Thyroid gland (tissue), 4 donors: ENCODE measurements around the gene ZNF385B. TPM values are rescaled to one million over a fixed set of nuclear protein-coding genes. Genes with fewer than 3 reads are reported as not detected.

ENCODE experiments used
- DNase-seq, 2 donors: peaks; one replicate each; pipeline ENCODE4 v3.0.0-alpha.2; 2019
- H3K27ac ChIP-seq, 3 donors: fragments of 200-600 bp; sonication (generic); 1 replicate in 2 of 3; 2 replicates in 1 of 3; pipeline ENCODE4 v1.5.1; 2016 to 2019; ENCODE audit warnings: mild to moderate bottlenecking in 1 of 3, moderate library complexity in 1 of 3
- H3K27me3 ChIP-seq: fragments of 200-600 bp; sonication (generic); one replicate; pipeline ENCODE4 v1.5.1; 2019
- H3K36me3 ChIP-seq, 2 donors: fragments of 200-600 bp; sonication (generic); one replicate each; pipeline ENCODE4 v1.5.1; 2016 to 2019
- H3K4me1 ChIP-seq, 2 donors: fragments of 200-600 bp; sonication (generic); one replicate each; pipeline ENCODE4 v1.5.1; 2017 to 2019
- H3K4me3 ChIP-seq, 3 donors: fragments of 200-600 bp; sonication (generic); replicated peaks in 1 of 3; 1 replicate in 2 of 3; 2 replicates in 1 of 3; pipeline ENCODE4 v1.5.1; 2016; ENCODE audit warnings: mild to moderate bottlenecking in 1 of 3
- H3K9me3 ChIP-seq: fragments of 200-600 bp; sonication (generic); one replicate; pipeline ENCODE4 v1.5.1; 2017
- POLR2A ChIP-seq, 2 donors: fragments of 450-650 bp; IDR thresholded peaks; one replicate each; pipeline ENCODE4 v1.6.1; 2017; ENCODE audit warnings: antibody characterized with exemption in 2 of 2, mild to moderate bottlenecking in 2 of 2, moderate library complexity in 1 of 2
- WGBS, 2 donors: methylation state at CpG; one replicate each; pipeline ENCODE4 v1.1.5; 2017; 5-methylcytosine and 5-hydroxymethylcytosine counted together
- intact Hi-C: fragments of 100-400 bp; cut with DNase I; formaldehyde crosslinking; loops from one replicate; pipeline ENCODE4 v1.15.1; 2023
- total RNA-seq, 4 donors: library from RNA; depleted of rRNA; stranded (reverse); fragments of >200 nt; gene quantifications; one replicate each; pipeline ENCODE4 v1.2.3, GENCODE V29; 2016
- TF ChIP-seq, protein P1 (sequence below), 6 experiments: fragments of 200-600 bp in 3 of 6; fragments of 450-650 bp in 3 of 6; sonication (generic) in 3 of 6; IDR thresholded peaks; one replicate each; pipeline ENCODE4 v1.5.1; 2016 to 2019; ENCODE audit warnings: antibody characterized with exemption in 6 of 6, mild to moderate bottlenecking in 2 of 6, inconsistent platforms in 1 of 6, moderate library complexity in 1 of 6

Gene ZNF385B
- total RNA-seq, 4 donors from 2014 or later: 1.3 to 2.8 (median 1.8) TPM

DNA sequence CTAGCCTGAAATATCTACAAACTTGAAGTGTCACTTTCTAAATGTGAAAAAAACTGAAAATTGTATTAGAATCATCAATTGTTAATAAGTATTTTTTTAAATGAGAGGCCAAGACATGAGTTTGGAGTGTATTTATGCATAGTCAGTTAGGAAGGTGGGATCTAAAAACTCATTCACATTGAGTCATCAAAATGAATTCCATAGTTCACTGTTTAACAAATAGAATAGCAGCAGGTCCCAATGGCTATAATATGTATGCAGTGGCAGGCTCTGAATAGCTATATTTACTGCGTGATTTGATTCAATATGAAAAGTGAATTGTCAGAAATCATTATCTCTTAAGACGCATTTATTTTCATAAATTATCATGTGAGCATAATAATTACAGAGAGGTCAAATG, 256.1 kb downstream of the ZNF385B start:
- Histone ChIP-seq H3K36me3 (no peaks in the 10 kb centered on the region), H3K27ac (no peak overlapping the region), H3K4me3 (no peak overlapping the region), H3K9me3 (no peaks in the 10 kb centered on the region), H3K4me1 (no peaks in the 10 kb centered on the region), H3K27me3 (no peaks in the 10 kb centered on the region)
- DNase-seq: no peak
- 94 to 99% methylated on average over 2 of the region's 2 CpGs for WGBS, 2 donors
- no peak for TF ChIP-seq POLR2A (IDR thresholded peaks at IDR 0.05)
- TF ChIP-seq, protein P1, sequence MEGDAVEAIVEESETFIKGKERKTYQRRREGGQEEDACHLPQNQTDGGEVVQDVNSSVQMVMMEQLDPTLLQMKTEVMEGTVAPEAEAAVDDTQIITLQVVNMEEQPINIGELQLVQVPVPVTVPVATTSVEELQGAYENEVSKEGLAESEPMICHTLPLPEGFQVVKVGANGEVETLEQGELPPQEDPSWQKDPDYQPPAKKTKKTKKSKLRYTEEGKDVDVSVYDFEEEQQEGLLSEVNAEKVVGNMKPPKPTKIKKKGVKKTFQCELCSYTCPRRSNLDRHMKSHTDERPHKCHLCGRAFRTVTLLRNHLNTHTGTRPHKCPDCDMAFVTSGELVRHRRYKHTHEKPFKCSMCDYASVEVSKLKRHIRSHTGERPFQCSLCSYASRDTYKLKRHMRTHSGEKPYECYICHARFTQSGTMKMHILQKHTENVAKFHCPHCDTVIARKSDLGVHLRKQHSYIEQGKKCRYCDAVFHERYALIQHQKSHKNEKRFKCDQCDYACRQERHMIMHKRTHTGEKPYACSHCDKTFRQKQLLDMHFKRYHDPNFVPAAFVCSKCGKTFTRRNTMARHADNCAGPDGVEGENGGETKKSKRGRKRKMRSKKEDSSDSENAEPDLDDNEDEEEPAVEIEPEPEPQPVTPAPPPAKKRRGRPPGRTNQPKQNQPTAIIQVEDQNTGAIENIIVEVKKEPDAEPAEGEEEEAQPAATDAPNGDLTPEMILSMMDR (IDR thresholded peaks at IDR 0.05): no peak
- intact Hi-C loops: no loop called here

DNA sequence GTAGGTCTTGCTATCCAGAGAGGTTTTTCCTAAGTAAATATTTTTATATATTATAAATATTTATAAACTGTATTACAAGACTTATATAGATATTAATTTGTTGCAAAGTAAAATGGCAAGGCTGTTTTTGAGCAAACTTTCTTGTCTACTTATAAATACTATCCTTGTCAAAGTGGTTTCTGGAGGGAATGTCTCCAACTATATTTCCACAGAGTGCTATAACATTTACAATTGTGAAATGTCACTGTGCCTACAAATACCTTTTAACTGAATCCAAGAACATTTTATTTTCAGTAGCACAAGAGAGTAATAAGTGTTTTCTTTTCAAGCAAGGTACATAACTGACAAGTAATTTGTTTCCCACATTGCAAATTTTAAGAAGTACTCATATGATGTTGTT, 256.8 kb downstream of the ZNF385B start:
- H3K9me3 ChIP-seq: no peaks in the 10 kb centered on the region
- intact Hi-C loops: no loop called here
- DNase-seq: no peak
- H3K4me3 ChIP-seq: no peak overlapping the region
- H3K27ac ChIP-seq: no peak overlapping the region
- TF ChIP-seq POLR2A (IDR thresholded peaks at IDR 0.05): no peak
- TF ChIP-seq, protein P1 (IDR thresholded peaks at IDR 0.05): no peak
- no peaks in the 10 kb centered on the region for H3K4me1 ChIP-seq
- H3K27me3 ChIP-seq: no peaks in the 10 kb centered on the region
- no peaks in the 10 kb centered on the region for H3K36me3 ChIP-seq

GRCh38 chr2:179602452-179602851, 259.0 kb downstream of the ZNF385B start:
- Histone ChIP-seq H3K27me3 (no peaks in the 10 kb centered on the region), H3K36me3 (no peaks in the 10 kb centered on the region), H3K4me3 (no peak overlapping the region), H3K4me1 (no peaks in the 10 kb centered on the region), H3K27ac (no peak overlapping the region), H3K9me3 (no peaks in the 10 kb centered on the region)
- TF ChIP-seq, protein P1 (IDR thresholded peaks at IDR 0.05): no peak
- no peak for DNase-seq
- 93 to 94% methylated on average over 4 of the region's 4 CpGs for WGBS, 2 donors
- intact Hi-C loops: no loop called here

DNA sequence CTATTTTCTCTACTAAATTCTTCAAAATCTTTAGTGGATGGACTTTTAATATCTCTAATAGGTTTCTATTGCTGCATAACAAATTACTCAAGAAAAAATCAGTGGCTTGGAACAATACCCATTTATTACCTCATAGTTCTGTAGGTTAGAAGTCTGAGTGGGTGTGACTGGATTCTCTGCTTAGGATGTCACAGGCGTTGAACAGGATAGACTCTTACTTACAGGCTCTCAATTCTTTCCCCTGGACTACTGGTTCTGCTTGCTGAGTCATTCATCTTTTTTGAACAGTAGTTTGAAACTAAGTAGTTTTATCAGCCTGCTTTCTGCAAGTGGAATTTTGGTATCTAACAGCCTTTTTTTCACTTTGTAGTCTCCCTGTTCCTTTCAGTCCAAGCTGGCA, 265.4 kb downstream of the ZNF385B start:
- Histone ChIP-seq H3K4me1 (no peaks in the 10 kb centered on the region), H3K36me3 (no peaks in the 10 kb centered on the region), H3K27me3 (no peaks in the 10 kb centered on the region), H3K4me3 (no peak overlapping the region), H3K9me3 (no peaks in the 10 kb centered on the region), H3K27ac (no peak overlapping the region)
- 87 to 92% methylated on average over 1 of the region's 1 CpG for WGBS, 2 donors
- no peak for TF ChIP-seq POLR2A (IDR thresholded peaks at IDR 0.05)
- TF ChIP-seq, protein P1 (IDR thresholded peaks at IDR 0.05): no peak
- intact Hi-C loops: no loop called here
- no peak for DNase-seq

GRCh38 chr2:179595284-179595683, 266.1 kb downstream of the ZNF385B start:
- Histone ChIP-seq H3K9me3 (no peaks in the 10 kb centered on the region), H3K27ac (no peak overlapping the region), H3K4me1 (no peaks in the 10 kb centered on the region), H3K36me3 (no peaks in the 10 kb centered on the region), H3K4me3 (no peak overlapping the region), H3K27me3 (no peaks in the 10 kb centered on the region)
- DNase-seq: no peak
- TF ChIP-seq POLR2A (IDR thresholded peaks at IDR 0.05): no peak
- TF ChIP-seq, protein P1 (IDR thresholded peaks at IDR 0.05): no peak
- intact Hi-C loops: no loop called here
